HCEC 1CT (cell line): ENCODE data around the gene ZC3H7B.
"Not testable (repeated sequence)": the region's sequence is repeated elsewhere in the genome, so short reads cannot be mapped to it uniquely, and the experiment has no call there.

ENCODE experiments used
- DNase-seq: peaks from one replicate; pipeline ENCODE4 v3.0.0-alpha.2; 2017

The ZC3H7B gene

DNA sequence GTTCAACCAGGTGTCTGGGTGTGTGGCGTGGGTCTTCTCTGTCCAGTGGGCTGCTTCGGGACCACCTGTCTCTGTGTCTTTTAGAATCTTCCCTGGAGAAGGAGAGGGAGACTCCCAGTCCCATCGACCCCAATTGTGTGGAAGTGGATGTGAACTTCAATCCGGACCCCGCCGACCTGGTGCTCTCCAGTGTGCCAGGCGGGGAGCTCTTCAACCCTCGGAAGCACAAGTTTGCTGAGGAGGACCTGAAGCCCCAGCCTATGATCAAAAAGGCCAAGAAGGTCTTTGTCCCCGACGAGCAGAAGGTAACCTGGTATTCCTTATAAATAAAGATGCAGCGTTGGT is 92.7 kb downstream of the ZC3H7B start:
- no peak for DNase-seq

DNA sequence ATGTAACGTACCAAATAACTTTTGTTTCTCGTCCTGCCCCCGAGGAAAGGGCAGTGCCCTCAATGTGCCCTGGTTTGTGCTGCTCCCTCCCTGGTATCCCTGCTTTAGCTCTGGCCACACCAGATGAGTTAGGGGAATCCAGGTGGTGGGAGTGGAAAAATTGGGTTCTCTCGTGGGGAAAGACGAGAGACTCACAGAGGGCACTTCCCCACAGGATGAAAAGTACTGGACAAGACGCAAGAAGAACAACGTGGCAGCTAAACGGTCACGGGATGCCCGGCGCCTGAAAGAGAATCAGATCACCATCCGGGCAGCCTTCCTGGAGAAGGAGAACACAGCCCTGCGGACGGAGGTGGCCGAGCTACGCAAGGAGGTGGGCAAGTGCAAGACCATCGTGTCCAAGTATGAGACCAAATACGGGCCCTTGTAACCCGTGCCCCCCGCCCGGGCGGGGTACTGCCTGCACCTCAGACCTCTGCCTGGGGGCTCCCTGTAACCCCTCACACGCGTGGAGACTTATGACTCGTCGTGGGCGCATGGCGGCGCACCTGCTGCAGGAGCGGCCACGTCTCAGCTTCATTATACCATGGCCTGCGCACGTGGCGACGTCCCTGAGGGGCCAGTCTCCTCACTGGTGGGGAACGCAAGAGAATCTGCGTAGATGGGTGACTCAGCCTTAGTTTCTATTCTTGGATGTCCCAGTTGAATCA is 94.4 kb downstream of the ZC3H7B start:
- no peak for DNase-seq

GRCh38 chr22:41397143-41397811 is 96.0 kb downstream of the ZC3H7B start:
- no peak for DNase-seq

GRCh38 chr22:41398921-41399320 is 97.6 kb downstream of the ZC3H7B start:
- DNase-seq: no peak

DNA sequence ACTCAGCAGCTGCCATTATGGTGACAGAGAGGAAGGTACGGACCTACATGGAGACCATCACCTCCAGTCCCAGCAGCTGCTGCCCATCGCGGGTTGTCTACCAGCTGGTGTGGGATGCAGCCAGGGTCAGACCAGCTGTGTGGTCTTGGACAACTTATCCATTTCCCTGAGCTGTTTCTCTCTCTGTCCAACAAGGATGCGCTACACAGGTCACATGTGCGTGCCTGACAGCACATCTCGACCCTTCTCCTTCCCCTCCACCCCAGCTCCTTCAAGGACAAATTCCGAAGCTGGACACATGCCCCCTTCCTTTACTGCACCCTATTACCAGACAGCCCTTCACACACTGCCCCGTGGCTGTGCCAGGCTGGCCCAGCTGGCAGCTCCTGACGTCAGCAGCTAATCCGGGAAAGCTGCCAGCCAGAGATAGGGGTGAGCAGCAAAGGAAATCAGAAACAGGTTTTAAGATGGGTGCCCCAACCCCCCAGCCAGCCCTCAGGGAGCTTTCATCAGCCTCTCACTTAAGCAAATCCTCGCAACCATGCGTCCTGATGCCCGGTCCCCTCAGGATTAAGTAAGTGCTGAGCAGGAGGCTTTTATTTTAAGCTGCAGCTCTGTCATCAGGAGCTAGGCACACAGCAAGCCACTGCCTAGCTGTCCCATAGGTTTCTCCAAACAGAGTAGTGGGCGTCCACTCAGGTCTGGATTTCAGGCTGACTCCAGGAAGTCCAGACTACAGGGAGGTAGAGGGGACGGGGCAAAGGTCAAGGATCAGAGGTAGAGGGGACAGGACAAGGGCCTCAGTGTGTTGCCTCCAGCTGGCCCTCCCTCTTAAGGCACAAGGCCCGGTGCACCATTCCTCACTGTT is 100.7 kb downstream of the ZC3H7B start:
- peak; percentile 63 for DNase-seq

- DNase-seq: not testable (repeated sequence)
These were observed 101.5 kb downstream of the ZC3H7B start for GRCh38 chr22:41402851-41403250.

- peak; percentile 89 for DNase-seq
These were observed 102.4 kb downstream of the ZC3H7B start for GRCh38 chr22:41403532-41404318.

- no peak for DNase-seq
These were observed 104.3 kb downstream of the ZC3H7B start for GRCh38 chr22:41405588-41405987.

- no peak for DNase-seq
These were observed 105.1 kb downstream of the ZC3H7B start for GRCh38 chr22:41406410-41406809.

- DNase-seq: no peak
These were observed 106.1 kb downstream of the ZC3H7B start for GRCh38 chr22:41407433-41407832.

GRCh38 chr22:41408665-41409064 is 107.3 kb downstream of the ZC3H7B start:
- no peak for DNase-seq
